HCT116 (cell line): ENCODE results near the gene TAC4. TPM values are rescaled to one million over a fixed set of nuclear protein-coding genes. Genes with fewer than 3 reads are reported as not detected.

Source experiments
- ATAC-seq: fragments of 200-7000 bp; cut with Tn5 transposase; 2 replicates; pipeline ENCODE4 v1.9.1; 2020; ENCODE audit warnings: mild to moderate bottlenecking, moderate library complexity
- BruUV-seq: library from RNA; stranded (reverse); fragments of 400-500 nt; replicated peaks from 2 replicates; lab custom pipeline; 2021; lab: Mats Ljungman, UMichigan
- CTCF ChIA-PET: fragments of 300-600 bp; sonication (Branson Sonifier 250); formaldehyde crosslinking; loops from one replicate; lab custom pipeline; 2021; ENCODE audit warnings: antibody characterized with exemption; lab: Charles Lee
- POLR2A ChIA-PET: fragments of 300-600, 350-600 bp; sonication (Branson Sonifier 250); formaldehyde crosslinking; loops from one replicate; lab custom pipeline; 2021; ENCODE audit warnings: antibody characterized with exemption; lab: Charles Lee
- RAD21 ChIA-PET, 2 experiments: fragments of 300-600 bp; sonication (Branson Sonifier 250); formaldehyde crosslinking; loops; one replicate each; lab custom pipeline; 2023; ENCODE audit warnings: low total read pairs in 2 of 2; ENCODE audit not compliant: uncharacterized antibody in 2 of 2, unreplicated experiment in 2 of 2, low non-redundant PET in 1 of 2; lab: Charles Lee
- DNase-seq: peaks from one replicate; pipeline ENCODE4 v3.0.0-alpha.2; 2010; ENCODE audit warnings: low read depth, low spot score
- H2AFZ ChIP-seq: fragments of 200-600 bp; shearing (Covaris generic), sonication (generic); 2 replicates; pipeline ENCODE4 v1.6.1; 2017; ENCODE audit warnings: low read depth, mixed run types, mixed read lengths, antibody characterized with exemption, low read length; ENCODE audit not compliant: poor library complexity, severe bottlenecking
- H3K27ac ChIP-seq: 2 replicates; pipeline ENCODE4 v1.5.1; 2012; ENCODE audit warnings: low read depth, low read length
- H3K27me3 ChIP-seq: fragments of 200-600 bp; sonication (generic); 2 replicates; pipeline ENCODE4 v1.6.1; 2016; ENCODE audit warnings: mixed run types, low read length, mixed read lengths; ENCODE audit not compliant: insufficient read depth
- H3K36me3 ChIP-seq, 2 experiments: fragments of 200-500 bp in 1 of 2; fragments of 200-600 bp in 1 of 2; sonication (Bioruptor generic) in 1 of 2; sonication (generic) in 1 of 2; 2 replicates each; pipeline versions ENCODE4 v1.5.1 to v1.6.1; 2014 to 2016; ENCODE audit warnings: low read length in 2 of 2, inconsistent platforms in 1 of 2, mixed read lengths in 1 of 2, mixed run types in 1 of 2; ENCODE audit not compliant: insufficient read depth in 2 of 2, control insufficient read depth in 1 of 2
- H3K4me1 ChIP-seq, 2 experiments: fragments of 200-600 bp in 1 of 2; sonication (generic) in 1 of 2; 2 replicates each; pipeline versions ENCODE4 v1.5.1 to v1.6.1; 2012 to 2017; ENCODE audit warnings: low read length in 2 of 2, inconsistent platforms in 1 of 2, mild to moderate bottlenecking in 1 of 2, mixed read lengths in 1 of 2, mixed run types in 1 of 2, moderate library complexity in 1 of 2; ENCODE audit not compliant: insufficient read depth in 2 of 2, control insufficient read depth in 1 of 2
- H3K4me2 ChIP-seq: fragments of 200-600 bp; sonication (generic); 2 replicates; pipeline ENCODE4 v1.6.1; 2017; ENCODE audit warnings: mixed run types, low read length, mixed read lengths
- H3K4me3 ChIP-seq, 2 experiments: fragments of 200-600 bp in 1 of 2; sonication (generic) in 1 of 2; replicated peaks in 1 of 2; 2 replicates each; pipeline ENCODE4 v1.5.1; 2011 to 2016; ENCODE audit warnings: low read length in 2 of 2, control low read depth in 1 of 2, low read depth in 1 of 2, mild to moderate bottlenecking in 1 of 2, mixed read lengths in 1 of 2, mixed run types in 1 of 2
- H3K79me2 ChIP-seq: fragments of 200-600 bp; sonication (generic); 2 replicates; pipeline ENCODE4 v1.6.1; 2017; ENCODE audit warnings: mild to moderate bottlenecking, mixed run types, low read length, moderate library complexity, mixed read lengths; ENCODE audit not compliant: insufficient read depth
- H3K9ac ChIP-seq: fragments of 200-600 bp; sonication (generic); 2 replicates; pipeline ENCODE4 v1.6.1; 2016; ENCODE audit warnings: low read length, mixed read lengths
- H3K9me2 ChIP-seq: fragments of 200-600 bp; sonication (generic), shearing (Covaris generic); 2 replicates; pipeline ENCODE4 v1.6.1; 2017; ENCODE audit warnings: mixed run types, mild to moderate bottlenecking, moderate library complexity; ENCODE audit not compliant: insufficient read depth
- H3K9me3 ChIP-seq, 2 experiments: fragments of 200-500 bp in 1 of 2; fragments of 200-600 bp in 1 of 2; sonication (Bioruptor generic) in 1 of 2; sonication (generic) in 1 of 2; 2 replicates each; pipeline ENCODE4 v1.6.1; 2014 to 2017; ENCODE audit warnings: low read length in 2 of 2, mixed read lengths in 2 of 2, inconsistent platforms in 1 of 2, low read depth in 1 of 2, mild to moderate bottlenecking in 1 of 2, mixed run types in 1 of 2, moderate library complexity in 1 of 2; ENCODE audit not compliant: control insufficient read depth in 1 of 2, insufficient read depth in 1 of 2
- H4K20me1 ChIP-seq: fragments of 200-600 bp; sonication (generic), shearing (Covaris generic); 2 replicates; pipeline ENCODE4 v1.6.1; 2017; ENCODE audit warnings: mixed run types, mild to moderate bottlenecking, moderate library complexity; ENCODE audit not compliant: insufficient read depth
- ATF3 ChIP-seq: IDR thresholded peaks from 2 replicates; pipeline ENCODE4 v1.6.1; 2012
- CBX3 ChIP-seq: IDR thresholded peaks from 2 replicates; pipeline ENCODE4 v1.6.1; 2012; ENCODE audit warnings: low read depth
- CEBPB ChIP-seq: IDR thresholded peaks from 2 replicates; pipeline ENCODE4 v1.6.1; 2012; ENCODE audit warnings: low read depth
- EZH2 ChIP-seq: fragments of 200-600 bp; sonication (generic); IDR thresholded peaks from 2 replicates; pipeline ENCODE4 v1.6.1; 2017; ENCODE audit warnings: antibody characterized with exemption, mixed run types
- EZH2phosphoT487 ChIP-seq: fragments of 200-600 bp; IDR thresholded peaks from 2 replicates; pipeline ENCODE4 v1.6.1; 2018; ENCODE audit warnings: antibody characterized with exemption, borderline replicate concordance
- FOSL1 ChIP-seq: IDR thresholded peaks from 2 replicates; pipeline ENCODE4 v1.6.1; 2012; ENCODE audit warnings: low read depth
- MAX ChIP-seq: IDR thresholded peaks from 2 replicates; pipeline ENCODE4 v1.6.1; 2012
- POLR2A ChIP-seq: IDR thresholded peaks from 2 replicates; pipeline ENCODE4 v1.7.0; 2011; ENCODE audit warnings: borderline replicate concordance; ENCODE audit not compliant: insufficient read depth, insufficient read length; ENCODE audit errors: extremely low read depth
- POLR2AphosphoS5 ChIP-seq: IDR thresholded peaks from 2 replicates; pipeline ENCODE4 v1.6.1; 2011; ENCODE audit warnings: mild to moderate bottlenecking, low read depth, low read length, moderate library complexity
- REST ChIP-seq: IDR thresholded peaks from 2 replicates; pipeline ENCODE4 v1.6.1; 2012; ENCODE audit warnings: low read depth
- SIN3A ChIP-seq: IDR thresholded peaks from 2 replicates; pipeline ENCODE4 v1.6.1; 2012; ENCODE audit warnings: low read depth
- SP1 ChIP-seq: IDR thresholded peaks from 2 replicates; pipeline ENCODE4 v1.6.1; 2012; ENCODE audit warnings: low read depth
- SRF ChIP-seq: IDR thresholded peaks from 2 replicates; pipeline ENCODE4 v1.6.1; 2012; ENCODE audit warnings: low read depth
- TCF7L2 ChIP-seq: IDR thresholded peaks from 2 replicates; pipeline ENCODE4 v1.7.0; 2011; ENCODE audit warnings: borderline replicate concordance, inconsistent platforms; ENCODE audit not compliant: insufficient read depth, insufficient read length; ENCODE audit errors: extremely low read depth
- YY1 ChIP-seq: IDR thresholded peaks from 2 replicates; pipeline ENCODE4 v1.6.1; 2011; ENCODE audit warnings: low read length, low read depth, moderate library complexity, mild to moderate bottlenecking; ENCODE audit not compliant: insufficient replicate concordance; ENCODE audit errors: extremely low read depth
- ZBTB33 ChIP-seq: IDR thresholded peaks from 2 replicates; pipeline ENCODE4 v1.6.1; 2011; ENCODE audit warnings: mild to moderate bottlenecking, low read length, moderate library complexity; ENCODE audit not compliant: insufficient replicate concordance; ENCODE audit errors: extremely low read depth
- ZFX ChIP-seq: fragments of 450-650 bp; IDR thresholded peaks from 2 replicates; pipeline ENCODE4 v1.6.1; 2017
- intact Hi-C: fragments of 100-400 bp; cut with micrococcal nuclease; formaldehyde crosslinking; loops from 2 replicates; pipeline ENCODE4 v1.10.0; 2022
- total RNA-seq: library from RNA; stranded (reverse); gene quantifications from one replicate; pipeline ENCODE4 v1.2.1, GENCODE V29; 2021; ENCODE audit not compliant: unreplicated experiment

TAC4 gene
- total RNA-seq, 1 experiment from 2014 or later = not detected

- H3K36me3 ChIP-seq = no peaks in the 10 kb centered on the region
- BruUV-seq = no TSS peak
- DNase-seq = no peak
- H3K4me3 ChIP-seq = no peak overlapping the region
- no peak overlapping the region for H3K4me2 ChIP-seq
- no peaks in the 10 kb centered on the region for H3K9me3 ChIP-seq
- POLR2A ChIA-PET = no interaction called here
- no peak overlapping the region for H2AFZ ChIP-seq
- TF ChIP-seq ZBTB33 = no peak
- no peak for TF ChIP-seq EZH2
- no peak for TF ChIP-seq CEBPB
- TF ChIP-seq REST = no peak
- no peak for TF ChIP-seq MAX
- no peak for TF ChIP-seq FOSL1
- no peak for TF ChIP-seq SIN3A
- no peak for TF ChIP-seq EZH2phosphoT487
- no peak for TF ChIP-seq TCF7L2
- no peak for TF ChIP-seq SP1
- TF ChIP-seq ZFX = no peak
- no peak for TF ChIP-seq ATF3
- TF ChIP-seq SRF = no peak
- TF ChIP-seq CBX3 = no peak
- no peak for TF ChIP-seq POLR2AphosphoS5
- TF ChIP-seq YY1 = no peak
- TF ChIP-seq POLR2A = no peak
- TF ChIP-seq, all 23 proteins: peak for 0
- Histone ChIP-seq H4K20me1 (no peaks in the 10 kb centered on the region), H3K9ac (no peak overlapping the region), H3K4me1 (peaks cover 23 to 28% of the 10 kb centered on the region in 2 experiments), H3K79me2 (no peaks in the 10 kb centered on the region), H3K9me2 (no peaks in the 10 kb centered on the region), H3K27ac (no peak overlapping the region), H3K27me3 (no peaks in the 10 kb centered on the region)
- ATAC-seq = no peak
- intact Hi-C loops = no loop called here
- ChIA-PET RAD21 (interaction anchor here in 1 of 2 experiments (1.1 kb wide), 1 partner anchor 114 kb away, joined by 3 read pairs; no protein-coding TSS in a partner anchor), CTCF (interaction anchor here (6.8 kb wide), 1 partner anchor 115 kb away, joined by 47 read pairs; no protein-coding TSS in a partner anchor)
These were observed 34.6 kb upstream of the TAC4 start for GRCh38 chr17:49882434-49882833.
